Measurements from ENCODE around the gene SDSL.

SDSL gene

DNA sequence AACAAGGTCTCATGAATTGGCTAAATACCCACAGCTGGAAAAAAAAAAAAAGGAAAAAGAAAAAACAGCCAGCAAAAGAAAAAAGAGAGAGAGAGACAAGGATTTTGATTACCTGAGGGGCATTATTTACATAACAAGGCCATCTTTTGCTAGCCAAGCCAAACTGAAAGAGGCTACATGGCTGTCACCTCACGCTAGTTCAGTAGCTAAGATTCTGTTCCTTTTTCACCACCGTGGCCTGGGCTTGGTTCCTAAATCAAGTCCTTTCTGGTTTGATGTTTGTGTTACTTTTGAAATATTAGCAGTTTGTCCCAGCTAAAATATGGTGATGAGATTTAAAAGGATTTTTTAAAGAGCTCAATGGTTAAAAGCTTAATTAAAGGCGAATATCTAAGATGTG, 16.5 kb upstream of the SDSL start:
- H3K9ac ChIP-seq, result no peak overlapping the region
- H3K4me2 ChIP-seq, result no peak overlapping the region
- no peaks in the 10 kb centered on the region for H3K36me3 ChIP-seq (ENCODE audit: insufficient read depth)
- TF ChIP-seq, protein P1, sequence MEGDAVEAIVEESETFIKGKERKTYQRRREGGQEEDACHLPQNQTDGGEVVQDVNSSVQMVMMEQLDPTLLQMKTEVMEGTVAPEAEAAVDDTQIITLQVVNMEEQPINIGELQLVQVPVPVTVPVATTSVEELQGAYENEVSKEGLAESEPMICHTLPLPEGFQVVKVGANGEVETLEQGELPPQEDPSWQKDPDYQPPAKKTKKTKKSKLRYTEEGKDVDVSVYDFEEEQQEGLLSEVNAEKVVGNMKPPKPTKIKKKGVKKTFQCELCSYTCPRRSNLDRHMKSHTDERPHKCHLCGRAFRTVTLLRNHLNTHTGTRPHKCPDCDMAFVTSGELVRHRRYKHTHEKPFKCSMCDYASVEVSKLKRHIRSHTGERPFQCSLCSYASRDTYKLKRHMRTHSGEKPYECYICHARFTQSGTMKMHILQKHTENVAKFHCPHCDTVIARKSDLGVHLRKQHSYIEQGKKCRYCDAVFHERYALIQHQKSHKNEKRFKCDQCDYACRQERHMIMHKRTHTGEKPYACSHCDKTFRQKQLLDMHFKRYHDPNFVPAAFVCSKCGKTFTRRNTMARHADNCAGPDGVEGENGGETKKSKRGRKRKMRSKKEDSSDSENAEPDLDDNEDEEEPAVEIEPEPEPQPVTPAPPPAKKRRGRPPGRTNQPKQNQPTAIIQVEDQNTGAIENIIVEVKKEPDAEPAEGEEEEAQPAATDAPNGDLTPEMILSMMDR (conservative IDR thresholded peaks at IDR 0.05; ENCODE audit: low read depth, low read length), result no peak
- no peak overlapping the region for H3K4me3 ChIP-seq (IDR thresholded peaks at IDR 0.05; ENCODE audit: insufficient read depth, low read depth, low read length)
- H4K20me1 ChIP-seq (ENCODE audit: insufficient read depth), result no peaks in the 10 kb centered on the region
- H3K4me1 ChIP-seq (ENCODE audit: low read depth, poor library complexity, severe bottlenecking), result no peaks in the 10 kb centered on the region
- no peak overlapping the region for H2AFZ ChIP-seq (ENCODE audit: low read depth)
- no peak overlapping the region for H3K27ac ChIP-seq
- H3K27me3 ChIP-seq (ENCODE audit: insufficient read depth, low read depth), result no peaks in the 10 kb centered on the region
- no peaks in the 10 kb centered on the region for H3K79me2 ChIP-seq (ENCODE audit: insufficient read depth, low read depth)

DNA sequence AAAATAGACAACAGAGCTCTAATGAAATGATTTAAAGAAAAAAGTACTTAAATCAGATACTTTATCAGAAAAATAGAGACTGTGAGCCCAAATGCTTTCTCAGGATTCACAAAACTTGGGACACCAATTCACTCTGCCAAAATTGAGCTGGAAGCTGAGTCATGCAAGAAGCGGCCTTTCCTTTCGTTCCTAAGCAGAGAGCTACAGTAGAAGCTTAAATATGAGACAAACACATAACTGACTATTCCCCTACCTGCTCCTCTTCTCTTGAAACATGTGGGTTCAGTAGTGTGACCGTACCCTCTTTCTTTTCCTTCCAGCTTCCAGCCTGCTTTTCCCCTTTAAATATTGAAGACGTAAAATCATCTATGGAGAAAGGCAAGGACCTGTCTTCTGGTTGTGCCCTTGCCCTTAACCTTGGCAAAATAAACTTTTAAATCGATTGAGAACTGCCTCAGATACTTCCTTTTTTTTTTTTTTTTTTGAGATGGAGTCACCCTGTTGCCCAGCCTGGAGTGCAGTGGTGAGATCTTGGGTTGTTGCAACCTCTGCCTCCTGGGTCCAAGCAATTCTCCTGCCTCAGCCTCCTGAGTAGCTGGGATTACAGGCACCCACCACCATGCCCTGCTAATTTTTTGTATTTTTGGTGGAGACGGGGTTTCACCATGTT, 14.1 kb upstream of the SDSL start:
- TF ChIP-seq, protein P1 (conservative IDR thresholded peaks at IDR 0.05; ENCODE audit: low read depth, low read length), result no peak
- H4K20me1 ChIP-seq (ENCODE audit: insufficient read depth), result no peaks in the 10 kb centered on the region
- no peaks in the 10 kb centered on the region for H3K36me3 ChIP-seq (ENCODE audit: insufficient read depth)
- H3K4me1 ChIP-seq (ENCODE audit: low read depth, poor library complexity, severe bottlenecking), result no peaks in the 10 kb centered on the region
- H3K4me3 ChIP-seq (IDR thresholded peaks at IDR 0.05; ENCODE audit: insufficient read depth, low read depth, low read length), result no peak overlapping the region
- no peak overlapping the region for H3K9ac ChIP-seq
- no peak overlapping the region for H2AFZ ChIP-seq (ENCODE audit: low read depth)
- no peak overlapping the region for H3K27ac ChIP-seq
- no peaks in the 10 kb centered on the region for H3K27me3 ChIP-seq (ENCODE audit: insufficient read depth, low read depth)
- H3K79me2 ChIP-seq (ENCODE audit: insufficient read depth, low read depth), result no peaks in the 10 kb centered on the region
- H3K4me2 ChIP-seq, result no peak overlapping the region

DNA sequence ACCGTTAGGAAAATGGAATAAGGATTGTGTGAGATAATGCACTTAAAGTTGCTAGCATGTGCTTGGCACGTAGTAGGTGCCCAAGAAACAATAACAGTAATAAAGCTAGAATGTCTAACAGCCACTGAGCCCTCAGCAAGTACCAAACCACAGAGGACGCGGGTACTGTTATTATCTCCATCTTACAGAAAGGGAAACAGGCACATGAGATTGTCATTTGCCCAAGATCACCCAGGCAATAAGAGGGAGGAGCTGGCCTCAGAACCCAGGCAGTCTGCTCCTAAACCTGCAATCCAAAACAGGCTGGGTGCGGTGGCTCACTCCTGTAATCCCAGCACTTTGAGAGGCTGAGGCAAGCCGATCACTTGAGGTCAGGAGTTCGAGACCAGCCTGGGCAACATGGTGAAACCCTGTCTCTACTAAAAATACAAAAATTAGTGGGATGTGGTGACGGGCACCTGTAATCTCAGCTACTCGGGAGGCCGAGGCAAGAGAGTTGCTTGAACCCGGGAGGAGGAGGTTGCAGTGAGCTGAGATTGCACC, 13.4 kb upstream of the SDSL start:
- Histone ChIP-seq H3K4me2 (no peak overlapping the region), H4K20me1 (ENCODE audit: insufficient read depth) (no peaks in the 10 kb centered on the region), H3K27ac (no peak overlapping the region), H3K9ac (no peak overlapping the region), H3K79me2 (ENCODE audit: insufficient read depth, low read depth) (no peaks in the 10 kb centered on the region), H3K27me3 (ENCODE audit: insufficient read depth, low read depth) (no peaks in the 10 kb centered on the region), H3K36me3 (ENCODE audit: insufficient read depth) (no peaks in the 10 kb centered on the region), H3K4me3 (IDR thresholded peaks at IDR 0.05; ENCODE audit: insufficient read depth, low read depth, low read length) (no peak overlapping the region), H2AFZ (ENCODE audit: low read depth) (no peak overlapping the region), H3K4me1 (ENCODE audit: low read depth, poor library complexity, severe bottlenecking) (no peaks in the 10 kb centered on the region)
- TF ChIP-seq, protein P1 (conservative IDR thresholded peaks at IDR 0.05; ENCODE audit: low read depth, low read length), result no peak

DNA sequence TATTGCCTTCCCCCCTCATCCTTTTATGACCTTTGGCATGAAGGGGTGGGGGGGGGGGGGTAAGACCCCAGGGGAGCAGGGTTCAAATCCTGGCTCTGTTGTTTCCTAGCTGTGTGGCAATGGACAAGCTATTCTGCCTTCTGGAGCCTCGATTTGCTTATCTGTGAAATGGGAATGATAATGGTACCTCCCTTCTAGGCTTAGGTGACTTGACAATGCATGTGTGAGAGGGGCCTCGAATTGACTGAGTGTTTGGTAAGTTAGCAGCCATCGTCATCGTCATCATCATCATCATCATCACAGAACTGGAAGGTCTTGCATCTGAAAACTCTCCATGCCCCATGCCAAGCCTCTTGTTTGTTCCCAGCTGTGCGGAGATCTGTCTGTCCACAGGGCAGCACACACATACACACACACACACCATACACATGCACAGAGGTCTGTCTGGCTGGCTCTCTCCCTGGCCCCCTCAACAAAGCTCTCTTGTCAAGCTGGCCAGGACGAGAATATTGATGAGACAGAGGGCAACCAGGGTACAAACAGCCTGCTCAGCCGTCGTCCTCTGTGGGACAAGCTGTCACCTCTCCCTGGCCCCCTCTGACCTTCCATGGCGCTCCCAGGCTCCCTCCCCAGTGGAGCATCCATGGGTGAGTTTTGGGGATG, 12.6 kb upstream of the SDSL start:
- Histone ChIP-seq H3K4me1 (ENCODE audit: low read depth, poor library complexity, severe bottlenecking) (no peaks in the 10 kb centered on the region), H3K79me2 (ENCODE audit: insufficient read depth, low read depth) (no peaks in the 10 kb centered on the region), H3K4me3 (IDR thresholded peaks at IDR 0.05; ENCODE audit: insufficient read depth, low read depth, low read length) (no peak overlapping the region), H3K36me3 (ENCODE audit: insufficient read depth) (no peaks in the 10 kb centered on the region), H4K20me1 (ENCODE audit: insufficient read depth) (no peaks in the 10 kb centered on the region), H3K27me3 (ENCODE audit: insufficient read depth, low read depth) (no peaks in the 10 kb centered on the region), H3K4me2 (no peak overlapping the region), H2AFZ (ENCODE audit: low read depth) (no peak overlapping the region), H3K9ac (no peak overlapping the region), H3K27ac (no peak overlapping the region)
- TF ChIP-seq, protein P1 (conservative IDR thresholded peaks at IDR 0.05; ENCODE audit: low read depth, low read length), result no peak

All from KMS-11 (cell line).